Retinal pigment epithelial cell (primary cell): ENCODE data around the gene MSH6.

Experiments
- DNase-seq: peaks from one replicate; pipeline ENCODE4 v3.0.0-alpha.2; 2010; ENCODE audit warnings: low read depth
- H3K4me3 ChIP-seq: 2 replicates; pipeline ENCODE4 v1.5.1; 2011; ENCODE audit warnings: mild to moderate bottlenecking, low read length, control low read depth, moderate library complexity
- TF ChIP-seq, protein P1 (sequence below): conservative IDR thresholded peaks from 2 replicates; pipeline ENCODE4 v1.5.1; 2011; ENCODE audit warnings: low read depth, low read length, control low read depth, inconsistent platforms

MSH6 gene

DNA sequence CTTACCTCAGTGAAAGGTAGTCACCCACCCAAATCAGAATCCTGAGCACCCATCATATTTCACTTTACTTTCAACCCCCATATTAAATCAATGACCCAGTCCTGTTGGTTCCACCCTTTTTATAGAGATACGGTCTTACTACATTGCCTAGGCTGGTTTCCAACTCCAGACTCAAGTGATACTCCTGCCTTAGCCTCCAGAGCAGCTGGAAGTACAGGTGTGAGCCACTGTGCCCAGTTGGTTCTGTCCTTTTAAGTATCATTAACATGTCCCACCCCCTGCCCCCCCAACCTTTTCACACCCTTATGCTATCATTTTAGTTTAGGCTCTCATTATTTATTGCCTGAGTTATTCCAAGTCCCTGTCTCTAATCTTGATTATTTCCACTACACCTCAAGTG lies 28.7 kb downstream of the MSH6 start:
- DNase-seq = no peak
- no peak overlapping the region for H3K4me3 ChIP-seq
- TF ChIP-seq, protein P1, sequence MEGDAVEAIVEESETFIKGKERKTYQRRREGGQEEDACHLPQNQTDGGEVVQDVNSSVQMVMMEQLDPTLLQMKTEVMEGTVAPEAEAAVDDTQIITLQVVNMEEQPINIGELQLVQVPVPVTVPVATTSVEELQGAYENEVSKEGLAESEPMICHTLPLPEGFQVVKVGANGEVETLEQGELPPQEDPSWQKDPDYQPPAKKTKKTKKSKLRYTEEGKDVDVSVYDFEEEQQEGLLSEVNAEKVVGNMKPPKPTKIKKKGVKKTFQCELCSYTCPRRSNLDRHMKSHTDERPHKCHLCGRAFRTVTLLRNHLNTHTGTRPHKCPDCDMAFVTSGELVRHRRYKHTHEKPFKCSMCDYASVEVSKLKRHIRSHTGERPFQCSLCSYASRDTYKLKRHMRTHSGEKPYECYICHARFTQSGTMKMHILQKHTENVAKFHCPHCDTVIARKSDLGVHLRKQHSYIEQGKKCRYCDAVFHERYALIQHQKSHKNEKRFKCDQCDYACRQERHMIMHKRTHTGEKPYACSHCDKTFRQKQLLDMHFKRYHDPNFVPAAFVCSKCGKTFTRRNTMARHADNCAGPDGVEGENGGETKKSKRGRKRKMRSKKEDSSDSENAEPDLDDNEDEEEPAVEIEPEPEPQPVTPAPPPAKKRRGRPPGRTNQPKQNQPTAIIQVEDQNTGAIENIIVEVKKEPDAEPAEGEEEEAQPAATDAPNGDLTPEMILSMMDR = no peak

- H3K4me3 ChIP-seq = no peak overlapping the region
- DNase-seq = no peak
- TF ChIP-seq, protein P1 = no peak
These were observed 32.8 kb downstream of the MSH6 start for GRCh38 chr2:47815764-47816163.

GRCh38 chr2:47818777-47819176 lies 35.8 kb downstream of the MSH6 start:
- H3K4me3 ChIP-seq = no peak overlapping the region
- TF ChIP-seq, protein P1 = no peak
- no peak for DNase-seq

DNA sequence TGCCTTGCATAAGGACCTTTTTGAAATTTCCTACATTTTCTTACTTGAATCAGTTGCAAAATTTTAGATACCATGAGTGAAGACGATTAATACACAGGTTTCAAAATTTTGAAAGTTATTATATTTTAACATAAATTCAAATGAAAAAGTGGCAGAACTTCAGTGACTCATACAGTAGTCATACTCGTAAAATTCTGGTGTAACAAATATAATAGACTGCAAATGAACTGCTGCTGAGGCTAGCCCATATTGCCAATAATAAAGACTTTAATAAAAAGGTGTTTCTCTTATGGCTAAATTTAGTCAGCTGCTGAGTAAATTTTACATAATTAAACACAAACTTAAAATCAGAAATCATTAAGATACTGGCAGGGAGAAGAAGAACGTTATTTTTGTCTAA lies 36.9 kb downstream of the MSH6 start:
- no peak for DNase-seq
- TF ChIP-seq, protein P1 = no peak
- H3K4me3 ChIP-seq = no peak overlapping the region

DNA sequence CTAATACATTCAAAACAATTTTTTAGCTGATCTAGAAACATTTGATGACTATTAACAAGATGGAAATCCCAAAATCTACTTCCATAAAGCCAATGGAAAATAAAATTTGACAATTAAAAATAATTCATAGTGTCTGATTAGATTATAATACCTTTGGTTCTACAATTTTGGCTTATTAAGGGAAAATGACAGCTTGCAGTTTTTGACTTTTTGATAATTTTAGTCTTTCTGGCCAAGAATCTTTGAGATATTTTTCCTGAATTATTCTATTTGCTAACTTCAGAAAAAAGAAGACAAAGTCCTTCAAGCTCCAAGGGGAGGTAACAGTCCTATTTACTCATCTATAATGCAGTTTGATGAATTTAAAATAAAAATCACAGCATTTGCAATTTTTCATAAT lies 39.6 kb downstream of the MSH6 start:
- TF ChIP-seq, protein P1 = no peak
- no peak for DNase-seq
- no peak overlapping the region for H3K4me3 ChIP-seq

GRCh38 chr2:47833516-47833968 lies 50.6 kb downstream of the MSH6 start:
- DNase-seq = no peak
- no peak overlapping the region for H3K4me3 ChIP-seq
- TF ChIP-seq, protein P1 = no peak

- TF ChIP-seq, protein P1 = no peak
- H3K4me3 ChIP-seq = no peak overlapping the region
These were observed 55.3 kb downstream of the MSH6 start for GRCh38 chr2:47838249-47838648.

More at GRCh38 chr2:47838249-47838648, 55.3 kb downstream of the MSH6 start:
- DNase-seq = no peak
